ENCODE measurements around the gene INAFM2. TPM values are rescaled to one million over a fixed set of nuclear protein-coding genes. Genes with fewer than 3 reads are reported as not detected.

The INAFM2 gene
- total and polyA plus RNA-seq, 4 donors = 3.3 to 5.7 (median 4.4) TPM

- DNase-seq (ENCODE audit: low spot score) = no peak
- TF ChIP-seq REST (IDR thresholded peaks at IDR 0.05) = no peak
- TF ChIP-seq TAF1 (conservative IDR thresholded peaks at IDR 0.05) = no peak
- no peak for TF ChIP-seq NR2F2 (IDR thresholded peaks at IDR 0.05)
- TF ChIP-seq, protein P1, sequence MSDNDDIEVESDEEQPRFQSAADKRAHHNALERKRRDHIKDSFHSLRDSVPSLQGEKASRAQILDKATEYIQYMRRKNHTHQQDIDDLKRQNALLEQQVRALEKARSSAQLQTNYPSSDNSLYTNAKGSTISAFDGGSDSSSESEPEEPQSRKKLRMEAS (IDR thresholded peaks at IDR 0.05) = no peak
- TF ChIP-seq HNF4A (conservative IDR thresholded peaks at IDR 0.05) = no peak
- no peak for TF ChIP-seq HNF4G (IDR thresholded peaks at IDR 0.05)
- TF ChIP-seq FOXA1 (IDR thresholded peaks at IDR 0.05) = no peak
- no peak for TF ChIP-seq YY1 (IDR thresholded peaks at IDR 0.05)
- Histone ChIP-seq H3K27me3 (ENCODE audit: control insufficient read depth in 4 of 4, insufficient read depth in 4 of 4, low read length in 3 of 4) (no peaks in the 10 kb centered on the region), H3K27ac (ENCODE audit: low read depth in 1 of 2, low read length in 2 of 2) (no peak overlapping the region), H3K9ac (ENCODE audit: low read depth in 1 of 2, low read length in 2 of 2) (no peak overlapping the region), H3K4me1 (ENCODE audit: control insufficient read depth in 4 of 4, insufficient read depth in 4 of 4, low read length in 3 of 4) (peaks cover 0 to 14% (median 2%) of the 10 kb centered on the region in 4 donors), H3K9me3 (ENCODE audit: control insufficient read depth in 4 of 4, low read length in 3 of 4) (no peaks in the 10 kb centered on the region), H3K4me3 (ENCODE audit: low read depth in 1 of 3, low read length in 3 of 3) (no peak overlapping the region), H3K36me3 (ENCODE audit: control insufficient read depth in 4 of 4, insufficient read depth in 3 of 4, low read depth in 1 of 4, low read length in 3 of 4) (no peaks in the 10 kb centered on the region)
- WGBS = 94% methylated on average over 7 of the region's 7 CpGs
Observed at GRCh38 chr15:40331026-40331425, 7.5 kb downstream of the INAFM2 start.

DNA sequence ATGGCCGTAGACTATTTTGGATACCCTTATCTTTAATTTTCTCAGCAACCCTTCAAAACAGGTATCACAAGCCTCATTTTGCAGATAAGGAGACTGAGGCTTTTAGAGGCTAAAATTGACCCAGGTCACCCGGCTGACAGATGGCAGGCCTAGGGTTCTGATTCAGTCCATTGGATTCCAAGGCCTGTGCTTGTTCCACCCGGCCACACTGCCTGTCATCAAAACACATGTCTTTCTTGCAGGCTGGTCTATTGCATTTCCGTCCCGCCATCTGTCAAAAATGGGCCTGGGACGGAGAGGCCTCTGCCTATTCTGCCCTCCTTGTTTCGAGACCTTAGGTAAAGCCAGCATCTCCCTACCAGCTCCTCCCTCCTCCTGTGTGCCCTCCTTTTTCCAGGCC, 8.1 kb downstream of the INAFM2 start:
- Histone ChIP-seq H3K4me3 (ENCODE audit: low read depth in 1 of 3, low read length in 3 of 3) (no peak overlapping the region), H3K9ac (ENCODE audit: low read depth in 1 of 2, low read length in 2 of 2) (no peak overlapping the region), H3K9me3 (ENCODE audit: control insufficient read depth in 4 of 4, low read length in 3 of 4) (no peaks in the 10 kb centered on the region), H3K27me3 (ENCODE audit: control insufficient read depth in 4 of 4, insufficient read depth in 4 of 4, low read length in 3 of 4) (no peaks in the 10 kb centered on the region), H3K4me1 (ENCODE audit: control insufficient read depth in 4 of 4, insufficient read depth in 4 of 4, low read length in 3 of 4) (peaks cover 0 to 14% (median 2%) of the 10 kb centered on the region in 4 donors), H3K36me3 (ENCODE audit: control insufficient read depth in 4 of 4, insufficient read depth in 3 of 4, low read depth in 1 of 4, low read length in 3 of 4) (no peaks in the 10 kb centered on the region), H3K27ac (ENCODE audit: low read depth in 1 of 2, low read length in 2 of 2) (no peak overlapping the region)
- no peak for DNase-seq (ENCODE audit: low spot score)
- TF ChIP-seq SP1 (IDR thresholded peaks at IDR 0.05) (no peak), NR2F2 (IDR thresholded peaks at IDR 0.05) (no peak), YY1 (IDR thresholded peaks at IDR 0.05) (no peak), GABPA (IDR thresholded peaks at IDR 0.05 in 1 of 2, conservative IDR thresholded peaks at IDR 0.05 in 1 of 2) (no peak), REST (IDR thresholded peaks at IDR 0.05) (no peak), EGR1 (IDR thresholded peaks at IDR 0.05; ENCODE audit: low read depth in 2 of 2) (no peak), CTCF (IDR thresholded peaks at IDR 0.05; ENCODE audit: low read depth, low read length, missing input control) (no peak), TAF1 (conservative IDR thresholded peaks at IDR 0.05) (no peak), RAD21 (IDR thresholded peaks at IDR 0.05) (no peak), FOXA2 (IDR thresholded peaks at IDR 0.05) (no peak), ATF3 (IDR thresholded peaks at IDR 0.05) (no peak)
- TF ChIP-seq, protein P2, sequence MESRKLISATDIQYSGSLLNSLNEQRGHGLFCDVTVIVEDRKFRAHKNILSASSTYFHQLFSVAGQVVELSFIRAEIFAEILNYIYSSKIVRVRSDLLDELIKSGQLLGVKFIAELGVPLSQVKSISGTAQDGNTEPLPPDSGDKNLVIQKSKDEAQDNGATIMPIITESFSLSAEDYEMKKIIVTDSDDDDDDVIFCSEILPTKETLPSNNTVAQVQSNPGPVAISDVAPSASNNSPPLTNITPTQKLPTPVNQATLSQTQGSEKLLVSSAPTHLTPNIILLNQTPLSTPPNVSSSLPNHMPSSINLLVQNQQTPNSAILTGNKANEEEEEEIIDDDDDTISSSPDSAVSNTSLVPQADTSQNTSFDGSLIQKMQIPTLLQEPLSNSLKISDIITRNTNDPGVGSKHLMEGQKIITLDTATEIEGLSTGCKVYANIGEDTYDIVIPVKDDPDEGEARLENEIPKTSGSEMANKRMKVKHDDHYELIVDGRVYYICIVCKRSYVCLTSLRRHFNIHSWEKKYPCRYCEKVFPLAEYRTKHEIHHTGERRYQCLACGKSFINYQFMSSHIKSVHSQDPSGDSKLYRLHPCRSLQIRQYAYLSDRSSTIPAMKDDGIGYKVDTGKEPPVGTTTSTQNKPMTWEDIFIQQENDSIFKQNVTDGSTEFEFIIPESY (IDR thresholded peaks at IDR 0.05) = no peak
- 96% methylated on average over 7 of the region's 7 CpGs for WGBS

Data from liver (tissue), 9 donors.